HCT116 (cell line): ENCODE measurements around the gene COPS9. TPM values are rescaled to one million over a fixed set of nuclear protein-coding genes. Genes with fewer than 3 reads are reported as not detected.

Experiments used
- ATAC-seq: fragments of 200-7000 bp; cut with Tn5 transposase; 2 replicates; pipeline ENCODE4 v1.9.1; 2020; ENCODE audit warnings: mild to moderate bottlenecking, moderate library complexity
- BruUV-seq: library from RNA; stranded (reverse); fragments of 400-500 nt; replicated peaks from 2 replicates; lab custom pipeline; 2021; lab: Mats Ljungman, UMichigan
- CTCF ChIA-PET: fragments of 300-600 bp; sonication (Branson Sonifier 250); formaldehyde crosslinking; loops from one replicate; lab custom pipeline; 2021; ENCODE audit warnings: antibody characterized with exemption; lab: Charles Lee
- POLR2A ChIA-PET: fragments of 300-600, 350-600 bp; sonication (Branson Sonifier 250); formaldehyde crosslinking; loops from one replicate; lab custom pipeline; 2021; ENCODE audit warnings: antibody characterized with exemption; lab: Charles Lee
- RAD21 ChIA-PET, 2 experiments: fragments of 300-600 bp; sonication (Branson Sonifier 250); formaldehyde crosslinking; loops; one replicate each; lab custom pipeline; 2023; ENCODE audit warnings: low total read pairs in 2 of 2; ENCODE audit not compliant: uncharacterized antibody in 2 of 2, unreplicated experiment in 2 of 2, low non-redundant PET in 1 of 2; lab: Charles Lee
- DNase-seq: peaks from one replicate; pipeline ENCODE4 v3.0.0-alpha.2; 2010; ENCODE audit warnings: low read depth, low spot score
- H2AFZ ChIP-seq: fragments of 200-600 bp; shearing (Covaris generic), sonication (generic); 2 replicates; pipeline ENCODE4 v1.6.1; 2017; ENCODE audit warnings: low read depth, mixed run types, mixed read lengths, antibody characterized with exemption, low read length; ENCODE audit not compliant: poor library complexity, severe bottlenecking
- H3K27ac ChIP-seq: 2 replicates; pipeline ENCODE4 v1.5.1; 2012; ENCODE audit warnings: low read depth, low read length
- H3K27me3 ChIP-seq: fragments of 200-600 bp; sonication (generic); 2 replicates; pipeline ENCODE4 v1.6.1; 2016; ENCODE audit warnings: mixed run types, low read length, mixed read lengths; ENCODE audit not compliant: insufficient read depth
- H3K36me3 ChIP-seq, 2 experiments: fragments of 200-500 bp in 1 of 2; fragments of 200-600 bp in 1 of 2; sonication (Bioruptor generic) in 1 of 2; sonication (generic) in 1 of 2; 2 replicates each; pipeline versions ENCODE4 v1.5.1 to v1.6.1; 2014 to 2016; ENCODE audit warnings: low read length in 2 of 2, inconsistent platforms in 1 of 2, mixed read lengths in 1 of 2, mixed run types in 1 of 2; ENCODE audit not compliant: insufficient read depth in 2 of 2, control insufficient read depth in 1 of 2
- H3K4me1 ChIP-seq, 2 experiments: fragments of 200-600 bp in 1 of 2; sonication (generic) in 1 of 2; 2 replicates each; pipeline versions ENCODE4 v1.5.1 to v1.6.1; 2012 to 2017; ENCODE audit warnings: low read length in 2 of 2, inconsistent platforms in 1 of 2, mild to moderate bottlenecking in 1 of 2, mixed read lengths in 1 of 2, mixed run types in 1 of 2, moderate library complexity in 1 of 2; ENCODE audit not compliant: insufficient read depth in 2 of 2, control insufficient read depth in 1 of 2
- H3K4me2 ChIP-seq: fragments of 200-600 bp; sonication (generic); 2 replicates; pipeline ENCODE4 v1.6.1; 2017; ENCODE audit warnings: mixed run types, low read length, mixed read lengths
- H3K4me3 ChIP-seq, 2 experiments: fragments of 200-600 bp in 1 of 2; sonication (generic) in 1 of 2; replicated peaks in 1 of 2; 2 replicates each; pipeline ENCODE4 v1.5.1; 2011 to 2016; ENCODE audit warnings: low read length in 2 of 2, control low read depth in 1 of 2, low read depth in 1 of 2, mild to moderate bottlenecking in 1 of 2, mixed read lengths in 1 of 2, mixed run types in 1 of 2
- H3K79me2 ChIP-seq: fragments of 200-600 bp; sonication (generic); 2 replicates; pipeline ENCODE4 v1.6.1; 2017; ENCODE audit warnings: mild to moderate bottlenecking, mixed run types, low read length, moderate library complexity, mixed read lengths; ENCODE audit not compliant: insufficient read depth
- H3K9ac ChIP-seq: fragments of 200-600 bp; sonication (generic); 2 replicates; pipeline ENCODE4 v1.6.1; 2016; ENCODE audit warnings: low read length, mixed read lengths
- H3K9me2 ChIP-seq: fragments of 200-600 bp; sonication (generic), shearing (Covaris generic); 2 replicates; pipeline ENCODE4 v1.6.1; 2017; ENCODE audit warnings: mixed run types, mild to moderate bottlenecking, moderate library complexity; ENCODE audit not compliant: insufficient read depth
- H3K9me3 ChIP-seq, 2 experiments: fragments of 200-500 bp in 1 of 2; fragments of 200-600 bp in 1 of 2; sonication (Bioruptor generic) in 1 of 2; sonication (generic) in 1 of 2; 2 replicates each; pipeline ENCODE4 v1.6.1; 2014 to 2017; ENCODE audit warnings: low read length in 2 of 2, mixed read lengths in 2 of 2, inconsistent platforms in 1 of 2, low read depth in 1 of 2, mild to moderate bottlenecking in 1 of 2, mixed run types in 1 of 2, moderate library complexity in 1 of 2; ENCODE audit not compliant: control insufficient read depth in 1 of 2, insufficient read depth in 1 of 2
- H4K20me1 ChIP-seq: fragments of 200-600 bp; sonication (generic), shearing (Covaris generic); 2 replicates; pipeline ENCODE4 v1.6.1; 2017; ENCODE audit warnings: mixed run types, mild to moderate bottlenecking, moderate library complexity; ENCODE audit not compliant: insufficient read depth
- CBX3 ChIP-seq: IDR thresholded peaks from 2 replicates; pipeline ENCODE4 v1.6.1; 2012; ENCODE audit warnings: low read depth
- CTCF ChIP-seq, 3 experiments: fragments of 200-600 bp in 1 of 3; sonication (generic) in 1 of 3; IDR thresholded peaks in 2 of 3; conservative IDR thresholded peaks in 1 of 3; 2 replicates each; pipeline ENCODE4 v1.5.1; 2012 to 2017; ENCODE audit warnings: low read depth in 2 of 3, low read length in 2 of 3, antibody characterized with exemption in 1 of 3, borderline replicate concordance in 1 of 3, control low read depth in 1 of 3, mild to moderate bottlenecking in 1 of 3, mixed read lengths in 1 of 3, mixed run types in 1 of 3, moderate library complexity in 1 of 3; ENCODE audit not compliant: insufficient read depth in 1 of 3
- ELF1 ChIP-seq: IDR thresholded peaks from 2 replicates; pipeline ENCODE4 v1.6.1; 2012; ENCODE audit warnings: low read depth, borderline replicate concordance
- FOSL1 ChIP-seq: IDR thresholded peaks from 2 replicates; pipeline ENCODE4 v1.6.1; 2012; ENCODE audit warnings: low read depth
- JUND ChIP-seq: IDR thresholded peaks from 2 replicates; pipeline ENCODE4 v1.6.1; 2012
- POLR2A ChIP-seq: IDR thresholded peaks from 2 replicates; pipeline ENCODE4 v1.7.0; 2011; ENCODE audit warnings: borderline replicate concordance; ENCODE audit not compliant: insufficient read depth, insufficient read length; ENCODE audit errors: extremely low read depth
- RAD21 ChIP-seq: IDR thresholded peaks from 2 replicates; pipeline ENCODE4 v1.6.1; 2012; ENCODE audit warnings: low read depth, mild to moderate bottlenecking
- SIN3A ChIP-seq: IDR thresholded peaks from 2 replicates; pipeline ENCODE4 v1.6.1; 2012; ENCODE audit warnings: low read depth
- SP1 ChIP-seq: IDR thresholded peaks from 2 replicates; pipeline ENCODE4 v1.6.1; 2012; ENCODE audit warnings: low read depth
- SRF ChIP-seq: IDR thresholded peaks from 2 replicates; pipeline ENCODE4 v1.6.1; 2012; ENCODE audit warnings: low read depth
- TCF7L2 ChIP-seq: IDR thresholded peaks from 2 replicates; pipeline ENCODE4 v1.7.0; 2011; ENCODE audit warnings: borderline replicate concordance, inconsistent platforms; ENCODE audit not compliant: insufficient read depth, insufficient read length; ENCODE audit errors: extremely low read depth
- YY1 ChIP-seq: IDR thresholded peaks from 2 replicates; pipeline ENCODE4 v1.6.1; 2011; ENCODE audit warnings: low read length, low read depth, moderate library complexity, mild to moderate bottlenecking; ENCODE audit not compliant: insufficient replicate concordance; ENCODE audit errors: extremely low read depth
- ZFX ChIP-seq: fragments of 450-650 bp; IDR thresholded peaks from 2 replicates; pipeline ENCODE4 v1.6.1; 2017
- ZNF274 ChIP-seq: fragments of 200-500 bp; sonication (Bioruptor generic); IDR thresholded peaks from 2 replicates; pipeline ENCODE4 v1.6.1; 2014; ENCODE audit warnings: mild to moderate bottlenecking, low read depth, low read length, inconsistent platforms
- intact Hi-C: fragments of 100-400 bp; cut with micrococcal nuclease; formaldehyde crosslinking; loops from 2 replicates; pipeline ENCODE4 v1.10.0; 2022
- total RNA-seq: library from RNA; stranded (reverse); gene quantifications from one replicate; pipeline ENCODE4 v1.2.1, GENCODE V29; 2021; ENCODE audit not compliant: unreplicated experiment
- TF ChIP-seq, protein P1 (sequence below): IDR thresholded peaks from 2 replicates; pipeline ENCODE4 v1.6.1; 2011; ENCODE audit warnings: mild to moderate bottlenecking, low read length, moderate library complexity; ENCODE audit not compliant: insufficient replicate concordance; ENCODE audit errors: extremely low read depth
- TF ChIP-seq, protein P2 (sequence below): IDR thresholded peaks from 2 replicates; pipeline ENCODE4 v1.6.1; 2012
- TF ChIP-seq, protein P3 (sequence below): IDR thresholded peaks from 2 replicates; pipeline ENCODE4 v1.6.1; 2012; ENCODE audit warnings: low read depth

Gene COPS9
- total RNA-seq, 1 experiment from 2014 or later = 111 TPM

GRCh38 chr2:240174496-240174895, 38.4 kb upstream of the COPS9 start:
- no peak for TF ChIP-seq FOSL1
- TF ChIP-seq, protein P1, sequence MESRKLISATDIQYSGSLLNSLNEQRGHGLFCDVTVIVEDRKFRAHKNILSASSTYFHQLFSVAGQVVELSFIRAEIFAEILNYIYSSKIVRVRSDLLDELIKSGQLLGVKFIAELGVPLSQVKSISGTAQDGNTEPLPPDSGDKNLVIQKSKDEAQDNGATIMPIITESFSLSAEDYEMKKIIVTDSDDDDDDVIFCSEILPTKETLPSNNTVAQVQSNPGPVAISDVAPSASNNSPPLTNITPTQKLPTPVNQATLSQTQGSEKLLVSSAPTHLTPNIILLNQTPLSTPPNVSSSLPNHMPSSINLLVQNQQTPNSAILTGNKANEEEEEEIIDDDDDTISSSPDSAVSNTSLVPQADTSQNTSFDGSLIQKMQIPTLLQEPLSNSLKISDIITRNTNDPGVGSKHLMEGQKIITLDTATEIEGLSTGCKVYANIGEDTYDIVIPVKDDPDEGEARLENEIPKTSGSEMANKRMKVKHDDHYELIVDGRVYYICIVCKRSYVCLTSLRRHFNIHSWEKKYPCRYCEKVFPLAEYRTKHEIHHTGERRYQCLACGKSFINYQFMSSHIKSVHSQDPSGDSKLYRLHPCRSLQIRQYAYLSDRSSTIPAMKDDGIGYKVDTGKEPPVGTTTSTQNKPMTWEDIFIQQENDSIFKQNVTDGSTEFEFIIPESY = no peak
- no peak for TF ChIP-seq SRF
- TF ChIP-seq CTCF (IDR thresholded peaks at IDR 0.05 in 2 of 3, conservative IDR thresholded peaks at IDR 0.05 in 1 of 3; ENCODE audit: borderline replicate concordance in 1 of 3, insufficient read depth in 1 of 3, low read depth in 2 of 3, low read length in 2 of 3) = no peak
- no peak for TF ChIP-seq SIN3A
- no peak for TF ChIP-seq ZNF274
- no peak for TF ChIP-seq POLR2A
- no peak for TF ChIP-seq ZFX
- TF ChIP-seq, protein P2, sequence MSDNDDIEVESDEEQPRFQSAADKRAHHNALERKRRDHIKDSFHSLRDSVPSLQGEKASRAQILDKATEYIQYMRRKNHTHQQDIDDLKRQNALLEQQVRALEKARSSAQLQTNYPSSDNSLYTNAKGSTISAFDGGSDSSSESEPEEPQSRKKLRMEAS = no peak
- TF ChIP-seq, protein P3, sequence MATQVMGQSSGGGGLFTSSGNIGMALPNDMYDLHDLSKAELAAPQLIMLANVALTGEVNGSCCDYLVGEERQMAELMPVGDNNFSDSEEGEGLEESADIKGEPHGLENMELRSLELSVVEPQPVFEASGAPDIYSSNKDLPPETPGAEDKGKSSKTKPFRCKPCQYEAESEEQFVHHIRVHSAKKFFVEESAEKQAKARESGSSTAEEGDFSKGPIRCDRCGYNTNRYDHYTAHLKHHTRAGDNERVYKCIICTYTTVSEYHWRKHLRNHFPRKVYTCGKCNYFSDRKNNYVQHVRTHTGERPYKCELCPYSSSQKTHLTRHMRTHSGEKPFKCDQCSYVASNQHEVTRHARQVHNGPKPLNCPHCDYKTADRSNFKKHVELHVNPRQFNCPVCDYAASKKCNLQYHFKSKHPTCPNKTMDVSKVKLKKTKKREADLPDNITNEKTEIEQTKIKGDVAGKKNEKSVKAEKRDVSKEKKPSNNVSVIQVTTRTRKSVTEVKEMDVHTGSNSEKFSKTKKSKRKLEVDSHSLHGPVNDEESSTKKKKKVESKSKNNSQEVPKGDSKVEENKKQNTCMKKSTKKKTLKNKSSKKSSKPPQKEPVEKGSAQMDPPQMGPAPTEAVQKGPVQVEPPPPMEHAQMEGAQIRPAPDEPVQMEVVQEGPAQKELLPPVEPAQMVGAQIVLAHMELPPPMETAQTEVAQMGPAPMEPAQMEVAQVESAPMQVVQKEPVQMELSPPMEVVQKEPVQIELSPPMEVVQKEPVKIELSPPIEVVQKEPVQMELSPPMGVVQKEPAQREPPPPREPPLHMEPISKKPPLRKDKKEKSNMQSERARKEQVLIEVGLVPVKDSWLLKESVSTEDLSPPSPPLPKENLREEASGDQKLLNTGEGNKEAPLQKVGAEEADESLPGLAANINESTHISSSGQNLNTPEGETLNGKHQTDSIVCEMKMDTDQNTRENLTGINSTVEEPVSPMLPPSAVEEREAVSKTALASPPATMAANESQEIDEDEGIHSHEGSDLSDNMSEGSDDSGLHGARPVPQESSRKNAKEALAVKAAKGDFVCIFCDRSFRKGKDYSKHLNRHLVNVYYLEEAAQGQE = no peak
- TF ChIP-seq ELF1 = no peak
- no peak for TF ChIP-seq RAD21
- no peak for TF ChIP-seq SP1
- TF ChIP-seq TCF7L2 = no peak
- TF ChIP-seq CBX3 = no peak
- TF ChIP-seq JUND = no peak
- TF ChIP-seq YY1 = no peak
- H3K4me2 ChIP-seq = no peak overlapping the region

More at GRCh38 chr2:240174496-240174895, 38.4 kb upstream of the COPS9 start:
- Histone ChIP-seq H3K9ac (no peak overlapping the region), H3K27me3 (peaks cover 5% of the 10 kb centered on the region; the same call in 1 of the 2 replicates), H3K9me2 (no peaks in the 10 kb centered on the region), H3K4me1 (no peaks in the 10 kb centered on the region), H4K20me1 (no peaks in the 10 kb centered on the region), H2AFZ (no peak overlapping the region), H3K4me3 (no peak overlapping the region), H3K27ac (no peak overlapping the region), H3K9me3 (no peaks in the 10 kb centered on the region), H3K79me2 (no peaks in the 10 kb centered on the region), H3K36me3 (no peaks in the 10 kb centered on the region)
- DNase-seq (no peak), ATAC-seq (no peak)
- RAD21 ChIA-PET = no interaction called here
- no TSS peak for BruUV-seq
- POLR2A ChIA-PET = no interaction called here
- intact Hi-C loops = no loop called here
- CTCF ChIA-PET = no interaction called here
